ENCODE measurements around the gene TRPM4.
"Not testable (repeated sequence)": the region's sequence is repeated elsewhere in the genome, so short reads cannot be mapped to it uniquely, and the experiment has no call there.

TRPM4 gene

DNA sequence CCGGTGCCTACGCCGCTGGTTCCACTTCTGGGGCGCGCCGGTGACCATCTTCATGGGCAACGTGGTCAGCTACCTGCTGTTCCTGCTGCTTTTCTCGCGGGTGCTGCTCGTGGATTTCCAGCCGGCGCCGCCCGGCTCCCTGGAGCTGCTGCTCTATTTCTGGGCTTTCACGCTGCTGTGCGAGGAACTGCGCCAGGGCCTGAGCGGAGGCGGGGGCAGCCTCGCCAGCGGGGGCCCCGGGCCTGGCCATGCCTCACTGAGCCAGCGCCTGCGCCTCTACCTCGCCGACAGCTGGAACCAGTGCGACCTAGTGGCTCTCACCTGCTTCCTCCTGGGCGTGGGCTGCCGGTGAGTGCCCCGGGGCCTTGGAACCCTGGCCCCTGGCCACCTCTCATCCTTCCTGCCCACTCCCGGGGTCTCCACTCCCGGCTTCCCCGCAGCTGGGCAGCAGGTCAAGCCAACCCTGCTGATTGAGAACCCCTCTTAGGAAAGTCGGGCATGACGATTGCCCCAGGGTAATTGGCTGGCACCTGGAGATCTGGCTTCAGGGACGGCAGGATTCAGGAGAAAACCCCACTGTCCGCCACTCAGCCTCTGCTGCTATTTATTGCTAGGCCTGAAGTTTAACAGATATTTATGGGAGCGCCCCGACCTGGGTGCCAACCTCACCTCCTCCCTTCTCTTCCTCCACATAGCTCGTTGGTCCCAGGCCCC is 39.1 kb downstream of the TRPM4 start:
- peak; percentile 20 for DNase-seq

DNA sequence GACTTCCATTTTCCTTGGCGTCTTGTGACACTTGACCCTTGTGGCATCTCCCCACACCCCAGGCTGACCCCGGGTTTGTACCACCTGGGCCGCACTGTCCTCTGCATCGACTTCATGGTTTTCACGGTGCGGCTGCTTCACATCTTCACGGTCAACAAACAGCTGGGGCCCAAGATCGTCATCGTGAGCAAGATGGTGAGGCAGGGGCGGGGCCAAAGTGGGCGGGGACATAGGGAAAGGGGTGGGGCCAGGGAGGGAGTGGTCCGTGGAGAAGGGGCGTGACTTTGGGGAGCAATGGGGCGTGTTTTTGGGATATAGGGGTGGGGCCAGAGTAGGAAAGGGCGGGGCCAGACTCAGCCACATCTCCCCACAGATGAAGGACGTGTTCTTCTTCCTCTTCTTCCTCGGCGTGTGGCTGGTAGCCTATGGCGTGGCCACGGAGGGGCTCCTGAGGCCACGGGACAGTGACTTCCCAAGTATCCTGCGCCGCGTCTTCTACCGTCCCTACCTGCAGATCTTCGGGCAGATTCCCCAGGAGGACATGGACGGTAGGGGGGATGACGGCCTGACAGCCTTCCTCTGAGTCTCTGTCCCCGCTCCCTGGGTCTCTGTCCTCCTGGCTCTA is 42.8 kb downstream of the TRPM4 start:
- DNase-seq, result no peak

DNA sequence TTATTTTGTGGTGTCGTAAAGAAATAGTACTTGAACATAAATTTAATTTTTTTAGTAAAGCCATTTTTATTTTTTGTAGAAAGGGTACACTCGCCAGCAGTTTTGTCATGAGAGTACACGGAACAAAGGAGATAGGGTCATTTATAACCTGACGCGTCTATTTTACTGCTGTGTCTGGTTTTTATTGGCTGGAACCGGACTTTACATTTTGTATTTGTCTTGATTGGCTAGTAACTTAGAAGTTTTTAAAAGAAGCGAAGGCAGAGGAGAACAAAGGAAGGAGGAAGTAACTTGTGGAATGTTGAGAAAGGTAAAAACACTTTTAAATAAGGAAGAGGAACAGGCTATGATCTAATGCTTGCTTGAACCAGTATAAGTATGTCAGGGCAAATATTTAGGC is 43.5 kb downstream of the TRPM4 start:
- DNase-seq, result no peak

DNA sequence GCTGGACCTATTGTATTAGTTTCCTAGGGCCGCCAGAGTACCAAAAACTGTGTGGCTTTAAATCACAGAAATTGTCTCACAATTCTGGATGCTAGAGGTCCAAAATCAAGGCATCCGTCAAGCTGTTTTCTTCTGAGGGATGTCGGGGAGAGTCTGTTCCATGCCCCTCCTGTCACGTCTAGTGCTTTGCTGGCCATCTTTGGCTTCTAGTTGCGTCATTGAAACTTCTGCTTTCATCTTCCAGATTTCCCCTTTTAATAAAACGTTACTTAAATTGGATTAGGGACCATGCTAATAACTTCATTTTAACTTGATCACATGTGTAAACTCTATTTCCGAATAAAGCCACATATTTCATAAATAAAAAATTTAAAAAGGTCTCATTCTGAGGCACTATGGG is 47.5 kb downstream of the TRPM4 start:
- no peak for DNase-seq

DNA sequence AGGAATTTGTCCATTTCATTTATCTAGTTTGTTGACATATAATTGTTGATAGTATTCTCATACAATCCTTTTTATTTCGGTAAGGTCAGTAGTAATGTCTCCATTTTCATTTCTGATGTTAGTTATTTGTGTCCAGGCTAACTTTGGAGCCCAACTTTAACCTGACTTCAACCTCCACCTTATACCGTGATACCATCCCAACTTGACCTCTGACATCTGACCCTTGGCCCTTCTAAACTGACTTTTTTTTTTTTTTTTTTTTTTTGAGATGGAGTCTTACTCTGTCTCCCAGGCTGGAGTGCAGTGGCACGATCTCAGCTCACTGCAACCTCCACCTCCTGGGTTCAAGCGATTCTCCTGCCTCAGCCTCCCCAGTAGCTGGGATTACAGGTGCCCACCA is 51.9 kb downstream of the TRPM4 start:
- not testable (repeated sequence) for DNase-seq

GRCh38 chr19:49210108-49210900 is 52.7 kb downstream of the TRPM4 start:
- no peak for DNase-seq

- no peak for DNase-seq
These were observed 53.4 kb downstream of the TRPM4 start for GRCh38 chr19:49210901-49211451.

DNA sequence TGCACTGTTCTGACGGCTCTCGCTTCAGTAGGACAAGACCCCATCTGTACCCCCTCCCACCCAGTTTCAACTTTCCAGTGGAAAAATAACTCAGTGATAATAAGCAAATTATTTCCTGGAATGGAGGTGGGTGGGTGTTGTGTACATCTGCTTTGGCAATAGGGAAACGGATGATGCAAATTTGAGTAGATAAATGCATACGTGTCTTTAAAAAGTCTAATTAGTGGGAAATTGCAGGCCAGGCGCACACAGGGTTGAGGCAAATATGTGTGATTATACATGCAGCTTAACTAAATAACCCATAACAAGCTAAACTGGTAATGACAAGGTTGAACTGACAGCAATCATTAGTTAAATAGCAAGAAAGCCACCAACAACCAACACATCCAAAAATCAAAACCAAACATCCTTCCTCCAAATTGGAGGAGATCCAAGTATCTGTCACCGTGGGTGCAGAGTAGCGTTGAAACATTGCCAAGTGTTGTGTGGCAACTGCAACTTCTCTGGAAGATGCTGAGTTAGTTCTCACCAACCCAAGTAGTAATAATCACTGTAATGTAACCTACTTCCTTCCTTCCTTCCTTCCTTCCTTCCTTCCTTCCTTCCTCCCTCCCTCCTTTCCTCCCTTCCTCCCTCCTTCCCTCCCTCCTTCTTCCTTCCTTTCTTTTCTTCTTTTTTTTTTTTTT is 54.6 kb downstream of the TRPM4 start:
- no peak for DNase-seq

- no peak for DNase-seq
These were observed 56.2 kb downstream of the TRPM4 start for GRCh38 chr19:49213791-49214190.

GRCh38 chr19:49214701-49215100 is 57.1 kb downstream of the TRPM4 start:
- DNase-seq, result no peak

- DNase-seq, result no peak
These were observed 58.5 kb downstream of the TRPM4 start for GRCh38 chr19:49216071-49216470.

- DNase-seq, result no peak
These were observed 59.8 kb downstream of the TRPM4 start for GRCh38 chr19:49217382-49217781.

GRCh38 chr19:49222011-49222410 is 64.4 kb downstream of the TRPM4 start:
- DNase-seq, result no peak

DNA sequence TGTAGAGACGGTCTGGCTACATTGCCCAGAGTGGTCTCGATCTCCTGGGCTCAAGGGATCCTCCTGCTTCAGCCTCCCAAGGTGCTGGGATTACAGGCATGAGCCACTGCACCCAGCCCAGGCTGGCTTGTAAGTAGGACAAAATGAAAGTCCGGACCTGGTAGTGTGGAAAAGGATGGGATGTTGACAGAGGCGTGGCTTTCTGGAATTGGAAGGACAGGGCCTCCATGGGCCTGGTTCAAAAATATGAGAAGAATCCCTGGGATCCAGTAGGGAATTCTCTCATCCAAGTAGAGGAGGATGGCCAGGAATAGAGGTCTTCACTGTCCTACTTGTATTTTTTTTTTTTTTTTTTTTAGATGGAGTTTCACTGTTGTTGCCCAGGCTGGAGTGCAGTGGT is 64.9 kb downstream of the TRPM4 start:
- no peak for DNase-seq

GRCh38 chr19:49223472-49223871 is 65.9 kb downstream of the TRPM4 start:
- no peak for DNase-seq

GRCh38 chr19:49224441-49224840 is 66.8 kb downstream of the TRPM4 start:
- not testable (repeated sequence) for DNase-seq

DNA sequence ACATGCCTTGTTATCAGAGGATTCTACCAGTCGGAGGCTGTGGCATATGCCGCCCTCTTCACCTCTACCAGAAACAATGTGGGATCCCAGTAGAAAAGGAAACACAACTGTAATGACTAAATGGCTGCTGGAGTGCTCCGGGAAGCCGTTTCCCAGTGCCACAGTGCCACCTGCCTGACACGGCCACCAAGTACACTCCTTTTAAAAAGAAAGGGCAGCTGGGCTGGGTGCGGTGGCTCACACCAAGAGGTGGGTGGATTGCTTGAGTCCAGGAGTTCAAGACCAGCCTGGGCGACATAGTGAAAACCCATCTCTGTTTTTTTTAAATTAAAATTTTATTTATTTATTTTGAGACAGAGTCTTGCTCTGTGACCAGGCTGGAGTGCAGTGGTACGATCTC is 67.3 kb downstream of the TRPM4 start:
- peak; percentile 52 for DNase-seq

DNA sequence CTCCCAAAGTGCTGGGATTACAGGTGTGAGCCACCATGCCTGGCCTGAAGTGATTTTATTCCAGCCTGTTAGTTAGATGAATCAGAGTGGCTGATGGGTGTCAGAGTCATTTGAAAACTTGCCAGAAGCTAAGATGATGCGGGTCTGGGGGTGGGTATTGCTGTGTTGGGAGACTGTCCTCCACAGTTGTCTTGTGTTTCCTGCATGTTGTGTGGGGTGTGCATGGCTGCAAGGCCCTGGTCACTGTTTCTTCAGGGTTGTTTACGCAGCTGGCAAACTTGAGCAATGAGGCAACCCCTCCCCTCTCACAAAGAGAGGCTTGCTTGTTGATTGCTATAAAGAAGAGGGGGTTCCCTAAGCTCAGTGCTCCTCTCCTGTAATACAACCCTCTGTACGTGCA is 71.8 kb downstream of the TRPM4 start:
- no peak for DNase-seq

GRCh38 chr19:49231389-49231788 is 73.8 kb downstream of the TRPM4 start:
- no peak for DNase-seq

DNA sequence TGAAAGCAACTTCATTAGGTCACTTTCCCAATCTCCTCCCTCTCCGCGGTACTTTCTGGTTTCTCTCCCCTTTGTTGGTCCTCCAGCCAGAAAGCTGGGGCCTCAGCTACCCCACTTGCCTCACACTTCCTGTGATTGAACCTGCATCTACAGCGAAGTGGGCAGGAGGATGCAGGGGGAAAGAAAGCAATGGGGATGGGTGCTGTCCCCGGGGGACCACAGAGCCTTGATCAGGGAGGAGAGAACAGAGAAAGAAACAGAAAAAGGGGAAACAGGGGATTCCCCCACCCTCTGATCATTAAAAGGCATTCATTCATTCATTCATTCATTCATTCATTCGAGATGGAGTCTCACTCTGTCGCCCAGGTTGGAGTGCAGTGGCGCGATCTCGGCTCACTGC is 74.2 kb downstream of the TRPM4 start:
- DNase-seq, result no peak

- no peak for DNase-seq
These were observed 75.6 kb downstream of the TRPM4 start for GRCh38 chr19:49233163-49233562.

- DNase-seq, result no peak
These were observed 84.2 kb downstream of the TRPM4 start for GRCh38 chr19:49241769-49242168.

GRCh38 chr19:49243129-49243528 is 85.5 kb downstream of the TRPM4 start:
- no peak for DNase-seq
